ENCODE measurements around the gene SLC35A5.

Gene SLC35A5

DNA sequence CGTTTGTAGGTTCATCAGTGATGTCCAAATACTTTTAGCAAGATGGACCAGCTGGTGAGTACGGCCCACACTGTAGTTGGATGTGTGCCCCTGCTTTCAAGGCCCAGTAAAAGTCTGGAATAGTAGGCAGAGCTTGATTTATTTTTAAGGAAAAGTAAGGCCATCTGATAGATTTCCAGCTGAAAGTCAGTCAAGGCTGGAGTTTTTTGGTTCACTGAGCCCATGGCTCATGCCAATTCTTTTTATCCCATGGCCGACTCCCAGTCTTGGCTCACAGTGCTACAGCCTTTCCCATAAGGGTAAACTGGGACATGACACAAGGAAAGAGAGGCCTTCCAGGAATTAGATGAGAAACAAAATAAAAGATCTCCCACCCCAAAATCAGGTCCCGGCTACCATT, 65.6 kb downstream of the SLC35A5 start:
- no peak for DNase-seq (ENCODE audit: low read depth)

DNA sequence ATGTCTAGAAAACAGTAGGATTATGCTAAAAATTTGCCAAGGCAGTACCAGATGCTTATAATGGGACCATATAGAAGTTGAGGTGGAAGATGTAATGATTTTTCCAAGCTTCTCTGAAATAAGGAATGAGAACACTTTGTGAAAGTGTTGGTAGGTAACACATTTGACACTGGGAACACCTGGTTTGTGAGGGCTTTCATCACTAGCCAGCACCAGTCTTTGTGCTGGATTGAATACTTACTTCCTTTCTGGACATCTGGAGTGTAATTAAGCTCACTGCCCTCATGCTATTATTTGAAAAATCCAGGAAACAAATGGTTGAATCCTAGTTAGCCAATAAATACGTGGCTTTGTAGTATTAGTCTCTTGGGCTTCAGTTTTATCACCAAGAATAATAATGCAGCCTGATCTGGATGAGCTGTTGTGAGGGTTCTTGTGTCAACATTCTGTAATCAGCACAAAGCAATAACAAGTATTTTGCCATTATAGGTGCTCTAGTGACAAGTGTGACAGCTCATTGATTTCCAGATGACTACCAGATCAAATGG, 66.1 kb downstream of the SLC35A5 start:
- DNase-seq (ENCODE audit: low read depth) = no peak

DNA sequence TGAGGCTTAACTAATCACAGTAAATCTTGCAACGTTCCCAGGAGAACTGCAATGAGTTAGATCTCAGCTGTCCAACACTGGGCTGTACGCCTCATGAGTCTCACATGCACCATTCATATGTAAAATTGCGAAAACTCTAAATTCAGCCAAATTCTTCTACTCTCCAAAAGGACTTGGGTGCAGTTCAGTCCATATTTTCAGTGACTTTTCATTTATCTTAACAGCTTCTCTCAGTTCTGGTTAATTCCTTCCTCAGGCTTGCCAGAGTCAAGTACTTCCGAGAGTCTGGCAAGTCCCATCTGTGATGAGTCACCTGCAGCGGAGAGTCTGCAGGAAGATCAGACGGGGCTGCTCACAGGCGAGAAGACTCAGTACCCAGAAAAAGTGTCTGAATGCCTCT, 67.6 kb downstream of the SLC35A5 start:
- DNase-seq (ENCODE audit: low read depth) = no peak

DNA sequence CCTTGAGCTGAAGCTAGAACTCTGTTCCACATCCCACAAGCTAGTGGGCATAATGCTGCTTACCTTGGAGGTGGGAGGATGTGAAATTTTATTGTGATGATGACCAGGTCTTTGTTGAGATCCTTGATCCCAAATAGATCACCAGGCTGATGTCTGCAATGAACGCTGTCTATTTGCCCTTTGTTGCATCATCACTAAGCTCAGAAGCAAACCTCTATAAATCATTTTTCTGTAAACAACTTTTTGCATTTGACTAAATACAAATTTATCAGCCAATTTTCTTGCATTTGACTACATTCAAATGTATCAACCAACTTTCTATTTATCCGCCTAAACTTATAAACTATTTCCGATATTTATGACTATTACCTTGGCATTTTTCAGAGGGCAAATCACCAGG, 69.4 kb downstream of the SLC35A5 start:
- DNase-seq (ENCODE audit: low read depth) = no peak

DNA sequence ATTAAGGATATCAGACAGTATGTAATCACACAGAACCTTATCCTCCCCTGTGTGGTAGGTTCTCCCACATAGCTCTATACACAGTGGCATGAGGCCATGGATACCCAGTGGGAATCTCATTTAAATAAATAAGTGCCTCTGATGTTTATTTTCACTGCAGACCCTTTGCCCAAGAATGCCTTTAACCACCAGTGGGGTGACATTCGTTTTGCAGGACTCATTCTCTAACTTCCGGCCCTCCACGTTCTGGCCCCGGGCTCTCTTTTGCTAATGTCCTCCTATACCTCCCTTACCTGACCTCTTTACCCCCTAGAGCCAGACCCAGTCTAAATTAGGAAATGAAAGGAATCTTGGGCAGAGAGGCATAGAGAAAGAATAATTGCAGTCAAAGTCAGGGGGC, 70.8 kb downstream of the SLC35A5 start:
- DNase-seq (ENCODE audit: low read depth) = no peak

DNA sequence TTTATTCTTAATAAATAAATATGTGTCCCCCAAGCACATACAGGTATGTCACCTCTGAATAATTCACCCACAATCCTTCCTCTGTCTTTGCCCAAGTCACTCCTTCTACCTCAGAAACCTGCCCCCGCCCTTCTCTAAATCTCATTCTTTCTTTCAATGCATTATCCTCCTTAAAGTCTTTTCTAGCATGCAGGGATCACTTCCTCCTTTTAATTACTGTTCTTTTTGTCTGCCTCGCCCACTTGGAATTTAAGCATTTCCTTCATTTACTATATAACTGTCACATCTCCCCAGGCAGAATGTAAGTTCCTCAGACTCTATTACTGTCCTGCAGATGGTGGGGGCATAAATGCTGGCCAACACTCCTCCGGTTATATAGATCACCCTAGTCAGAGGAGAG, 71.3 kb downstream of the SLC35A5 start:
- no peak for DNase-seq (ENCODE audit: low read depth)

DNA sequence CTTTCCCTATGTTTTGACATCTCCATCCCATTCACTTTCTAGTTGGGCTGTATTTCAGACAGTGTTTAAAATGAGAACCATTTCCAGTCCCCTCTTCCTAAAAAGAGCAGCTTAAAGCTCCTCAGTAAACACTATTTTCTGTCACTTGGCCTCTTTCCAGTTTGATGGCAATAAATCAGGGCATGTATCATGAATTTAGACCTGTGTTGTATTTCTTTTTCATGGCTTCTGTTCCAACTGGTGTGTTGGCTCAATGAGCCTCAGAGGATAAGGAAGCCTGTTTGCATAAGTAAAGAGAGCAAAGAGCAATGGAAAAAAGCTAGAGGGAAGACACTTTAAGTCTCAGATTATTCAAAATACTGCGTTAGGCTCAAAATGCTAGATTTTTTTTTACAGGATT, 71.9 kb downstream of the SLC35A5 start:
- no peak for DNase-seq (ENCODE audit: low read depth)

DNA sequence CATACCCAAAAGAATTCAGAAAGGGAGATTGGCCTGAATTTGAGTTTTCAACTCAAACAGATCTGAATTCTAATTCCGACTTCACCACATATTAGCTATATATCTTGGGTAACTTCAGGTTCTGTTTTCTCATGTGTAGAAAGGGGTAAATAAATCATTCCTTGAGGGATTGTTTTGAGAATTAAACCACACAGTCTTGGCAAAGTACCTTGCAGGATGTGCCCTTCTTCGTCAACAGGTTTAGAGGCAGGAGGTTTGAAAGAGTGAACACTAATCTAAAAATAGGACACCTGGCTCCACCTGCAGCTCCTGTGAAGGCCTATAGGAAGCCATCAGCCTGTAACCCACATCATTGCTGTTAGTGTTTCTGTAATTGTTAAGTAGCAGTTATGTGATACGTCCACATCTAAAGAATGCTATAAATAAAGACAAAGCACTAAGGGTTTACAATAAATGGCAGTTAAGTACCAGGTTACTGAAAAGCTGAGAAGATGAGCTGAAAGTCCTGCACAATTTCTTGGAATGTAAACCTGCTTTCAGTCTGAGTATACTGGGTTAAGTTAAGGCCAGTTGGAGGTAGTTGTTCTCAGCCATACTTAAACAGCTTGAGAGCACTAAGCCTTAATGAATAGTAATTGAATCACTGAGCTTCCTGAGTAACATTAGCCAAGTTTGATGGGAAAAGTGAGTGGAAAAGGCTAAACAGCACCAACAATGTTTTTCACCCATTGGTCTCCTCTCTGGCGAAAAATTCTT, 73.1 kb downstream of the SLC35A5 start:
- no peak for DNase-seq (ENCODE audit: low read depth)
